Glutamatergic neuron (in vitro differentiated cells): ENCODE results near the gene KIF6. TPM values are rescaled to one million over a fixed set of nuclear protein-coding genes. Genes with fewer than 3 reads are reported as not detected.

ENCODE experiments used
- DNase-seq: peaks from one replicate; pipeline ENCODE4 v3.0.0; 2022
- H3K27ac Mint-ChIP-seq: one replicate; pipeline ENCODE4 v1.8.0; 2020; ENCODE audit warnings: mild to moderate bottlenecking, mixed read lengths, inconsistent platforms; ENCODE audit not compliant: unreplicated experiment
- H3K27me3 Mint-ChIP-seq: one replicate; pipeline ENCODE4 v1.8.0; 2020; ENCODE audit warnings: mild to moderate bottlenecking, moderate library complexity, mixed read lengths, inconsistent platforms; ENCODE audit not compliant: unreplicated experiment
- H3K36me3 Mint-ChIP-seq: one replicate; pipeline ENCODE4 v1.8.0; 2020; ENCODE audit warnings: mild to moderate bottlenecking, mixed read lengths, inconsistent platforms; ENCODE audit not compliant: unreplicated experiment
- H3K4me1 Mint-ChIP-seq: one replicate; pipeline ENCODE4 v1.8.0; 2020; ENCODE audit warnings: mild to moderate bottlenecking, low read depth, mixed read lengths, inconsistent platforms; ENCODE audit not compliant: unreplicated experiment
- H3K4me3 Mint-ChIP-seq: one replicate; pipeline ENCODE4 v1.8.0; 2020; ENCODE audit warnings: mild to moderate bottlenecking, mixed read lengths, inconsistent platforms; ENCODE audit not compliant: unreplicated experiment
- H3K9me3 Mint-ChIP-seq: one replicate; pipeline ENCODE4 v1.8.0; 2020; ENCODE audit warnings: mild to moderate bottlenecking, moderate library complexity, mixed read lengths, inconsistent platforms; ENCODE audit not compliant: unreplicated experiment
- CTCF ChIP-seq: fragments of 200-600 bp; sonication (generic); IDR thresholded peaks from one replicate; pipeline ENCODE4 v1.5.0; 2021; ENCODE audit not compliant: partially characterized antibody, unreplicated experiment
- total RNA-seq: library from RNA; stranded (reverse); fragmentation: NEBNext Ultra II Directional; extraction: Animal tissue kit (Norgen Biotek cat#: 25700); gene quantifications from one replicate; pipeline ENCODE4 v1.2.1, GENCODE V29; 2021; ENCODE audit not compliant: unreplicated experiment

Gene KIF6
- total RNA-seq, 1 donor from 2014 or later = 1.1 TPM

GRCh38 chr6:39765508-39766065, 40.4 kb upstream of the KIF6 start:
- H3K27me3 Mint-ChIP-seq = peaks cover 2% of the 10 kb centered on the region
- H3K36me3 Mint-ChIP-seq = no peaks in the 10 kb centered on the region
- H3K4me3 Mint-ChIP-seq = no peak overlapping the region
- H3K4me1 Mint-ChIP-seq = no peaks in the 10 kb centered on the region
- H3K27ac Mint-ChIP-seq = no peak overlapping the region
- no peak for DNase-seq
- no peak for TF ChIP-seq CTCF
- H3K9me3 Mint-ChIP-seq = peaks cover 3% of the 10 kb centered on the region

GRCh38 chr6:39760226-39760952, 35.2 kb upstream of the KIF6 start:
- Mint-ChIP-seq H3K9me3 (peaks cover 5% of the 10 kb centered on the region), H3K4me3 (no peak overlapping the region), H3K27me3 (no peaks in the 10 kb centered on the region), H3K4me1 (no peaks in the 10 kb centered on the region), H3K36me3 (no peaks in the 10 kb centered on the region), H3K27ac (no peak overlapping the region)
- no peak for DNase-seq
- TF ChIP-seq CTCF = no peak

- Mint-ChIP-seq H3K27ac (no peak overlapping the region), H3K36me3 (no peaks in the 10 kb centered on the region), H3K4me3 (no peak overlapping the region), H3K4me1 (no peaks in the 10 kb centered on the region), H3K9me3 (peaks cover 2% of the 10 kb centered on the region), H3K27me3 (no peaks in the 10 kb centered on the region)
- TF ChIP-seq CTCF = no peak
- no peak for DNase-seq
Observed at GRCh38 chr6:39758905-39759605, 33.8 kb upstream of the KIF6 start.

- Mint-ChIP-seq H3K4me3 (no peak overlapping the region), H3K27ac (no peak overlapping the region), H3K27me3 (no peaks in the 10 kb centered on the region), H3K36me3 (no peaks in the 10 kb centered on the region), H3K4me1 (no peaks in the 10 kb centered on the region), H3K9me3 (peaks cover 2% of the 10 kb centered on the region)
- no peak for TF ChIP-seq CTCF
- no peak for DNase-seq
Observed at GRCh38 chr6:39756582-39756981, 31.4 kb upstream of the KIF6 start.

- Mint-ChIP-seq H3K27ac (no peak overlapping the region), H3K4me3 (no peak overlapping the region), H3K27me3 (no peaks in the 10 kb centered on the region), H3K36me3 (no peaks in the 10 kb centered on the region), H3K4me1 (no peaks in the 10 kb centered on the region), H3K9me3 (peaks cover 2% of the 10 kb centered on the region)
- no peak for DNase-seq
- no peak for TF ChIP-seq CTCF
Observed at GRCh38 chr6:39755231-39755630, 30.0 kb upstream of the KIF6 start.
